HepG2 (cell line): ENCODE results near the gene EPB41. TPM values are rescaled to one million over a fixed set of nuclear protein-coding genes. Genes with fewer than 3 reads are reported as not detected.

Experiments used
- MED1 ChIP-seq: sonication (generic); formaldehyde crosslinking; IDR thresholded peaks from 2 replicates; pipeline ENCODE4 v1.4.0; 2020; ENCODE audit warnings: missing genetic modification reagents
- MEF2D ChIP-seq: sonication (generic); formaldehyde crosslinking; IDR thresholded peaks from 2 replicates; pipeline ENCODE4 v1.5.1; 2020; ENCODE audit warnings: mild to moderate bottlenecking, missing genetic modification reagents
- NR3C1 ChIP-seq: sonication (generic); formaldehyde crosslinking; IDR thresholded peaks from 2 replicates; pipeline ENCODE4 v1.4.0; 2020; ENCODE audit warnings: missing genetic modification reagents
- RFX5 ChIP-seq: IDR thresholded peaks from 2 replicates; pipeline ENCODE4 v1.6.1; 2011; ENCODE audit warnings: low read depth, low read length, improper control_type of control experiment
- SMARCE1 ChIP-seq: fragments of 450-650 bp; IDR thresholded peaks from 2 replicates; pipeline ENCODE4 v1.6.1; 2017; ENCODE audit warnings: borderline replicate concordance
- SRF ChIP-seq: IDR thresholded peaks from 2 replicates; pipeline ENCODE4 v1.6.1; 2011; ENCODE audit warnings: mild to moderate bottlenecking, low read depth, low read length, moderate library complexity
- ZBTB38 ChIP-seq: sonication (generic); formaldehyde crosslinking; IDR thresholded peaks from 2 replicates; pipeline ENCODE4 v1.5.1; 2020; ENCODE audit warnings: mild to moderate bottlenecking, missing genetic modification reagents
- ZNF34 ChIP-seq: sonication (generic); formaldehyde crosslinking; IDR thresholded peaks from 2 replicates; pipeline ENCODE4 v1.4.0; 2020; ENCODE audit warnings: mild to moderate bottlenecking, missing genetic modification reagents, borderline replicate concordance
- ZNF703 ChIP-seq: sonication (generic); formaldehyde crosslinking; IDR thresholded peaks from 2 replicates; pipeline ENCODE4 v1.5.1; 2020; ENCODE audit warnings: missing genetic modification reagents, mild to moderate bottlenecking, moderate library complexity, borderline replicate concordance
- polyA plus RNA-seq, 8 experiments: library from polyadenylated mRNA; depleted of rRNA in 3 of 8; stranded (reverse) in 7 of 8; unstranded in 1 of 8; fragments of >200 nt; fragmentation: Illumina TruSeq in 4 of 8; extraction: Trizol in 4 of 8; gene quantifications; 2 replicates each; pipeline versions ENCODE4 v1.2.1 to v1.2.3, GENCODE V29; 2011 to 2016; ENCODE audit warnings: low read depth in 4 of 8, missing spikeins in 1 of 8, mixed read lengths in 1 of 8; ENCODE audit not compliant: insufficient read depth in 1 of 8
- total RNA-seq, 5 experiments: library from RNA; depleted of rRNA; stranded (reverse); fragments of >200 nt; fragmentation: Illumina TruSeq; extraction: Trizol; gene quantifications; 2 replicates each; pipeline ENCODE4 v1.2.3, GENCODE V29; 2016; ENCODE audit warnings: low read depth in 1 of 5
- TF ChIP-seq, protein P1 (sequence below): sonication (generic); formaldehyde crosslinking; IDR thresholded peaks from 2 replicates; pipeline ENCODE4 v1.9.0; 2022; ENCODE audit warnings: low read depth, missing genetic modification reagents
- TF ChIP-seq, protein P2 (sequence below): sonication (generic); formaldehyde crosslinking; IDR thresholded peaks from 2 replicates; pipeline ENCODE4 v1.4.0; 2020; ENCODE audit warnings: missing genetic modification reagents
- TF ChIP-seq, protein P3 (sequence below): IDR thresholded peaks from 2 replicates; pipeline ENCODE4 v1.6.1; 2012; ENCODE audit warnings: low read depth, low read length, improper control_type of control experiment

The EPB41 gene
- total and polyA plus RNA-seq, 2 of the 13 experiments (the other 11 are each of a cell fraction or from before 2014, with no cell fraction given) = 34.5 to 46.7 TPM

DNA sequence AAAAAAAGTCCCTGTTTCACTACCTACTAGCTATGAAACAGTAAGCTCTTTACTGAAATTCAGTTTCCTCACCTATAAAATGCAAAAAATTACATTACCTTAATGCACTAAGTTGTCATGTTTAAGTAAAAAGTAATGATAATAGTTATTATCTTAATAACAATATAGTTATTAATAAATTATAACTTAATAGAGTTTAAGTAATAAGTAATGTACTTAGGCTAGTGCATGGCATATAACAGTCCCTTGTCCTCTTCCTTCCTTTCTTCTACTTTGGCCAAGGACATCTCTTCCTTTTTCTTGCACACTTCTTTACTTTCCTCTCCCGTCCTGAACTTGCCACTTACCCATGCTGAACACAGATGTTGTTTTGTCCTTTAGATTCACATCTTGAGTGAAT lies 200.3 kb downstream of the EPB41 start (continued):
- TF ChIP-seq, protein P1, sequence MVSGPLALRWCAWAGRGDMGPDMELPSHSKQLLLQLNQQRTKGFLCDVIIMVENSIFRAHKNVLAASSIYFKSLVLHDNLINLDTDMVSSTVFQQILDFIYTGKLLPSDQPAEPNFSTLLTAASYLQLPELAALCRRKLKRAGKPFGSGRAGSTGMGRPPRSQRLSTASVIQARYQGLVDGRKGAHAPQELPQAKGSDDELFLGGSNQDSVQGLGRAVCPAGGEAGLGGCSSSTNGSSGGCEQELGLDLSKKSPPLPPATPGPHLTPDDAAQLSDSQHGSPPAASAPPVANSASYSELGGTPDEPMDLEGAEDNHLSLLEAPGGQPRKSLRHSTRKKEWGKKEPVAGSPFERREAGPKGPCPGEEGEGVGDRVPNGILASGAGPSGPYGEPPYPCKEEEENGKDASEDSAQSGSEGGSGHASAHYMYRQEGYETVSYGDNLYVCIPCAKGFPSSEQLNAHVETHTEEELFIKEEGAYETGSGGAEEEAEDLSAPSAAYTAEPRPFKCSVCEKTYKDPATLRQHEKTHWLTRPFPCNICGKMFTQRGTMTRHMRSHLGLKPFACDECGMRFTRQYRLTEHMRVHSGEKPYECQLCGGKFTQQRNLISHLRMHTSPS (CRISPR knock-in tag) = no peak
- no peak for TF ChIP-seq MED1 (CRISPR knock-in tag)
- no peak for TF ChIP-seq ZBTB38 (CRISPR knock-in tag)
- TF ChIP-seq MEF2D (CRISPR knock-in tag) = no peak
- no peak for TF ChIP-seq SMARCE1
- TF ChIP-seq RFX5 = no peak
- TF ChIP-seq, protein P2, sequence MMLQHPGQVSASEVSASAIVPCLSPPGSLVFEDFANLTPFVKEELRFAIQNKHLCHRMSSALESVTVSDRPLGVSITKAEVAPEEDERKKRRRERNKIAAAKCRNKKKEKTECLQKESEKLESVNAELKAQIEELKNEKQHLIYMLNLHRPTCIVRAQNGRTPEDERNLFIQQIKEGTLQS (CRISPR knock-in tag) = no peak
- no peak for TF ChIP-seq ZNF703 (CRISPR knock-in tag)
- TF ChIP-seq ZNF34 (CRISPR knock-in tag) = no peak
- no peak for TF ChIP-seq SRF
- TF ChIP-seq, protein P3, sequence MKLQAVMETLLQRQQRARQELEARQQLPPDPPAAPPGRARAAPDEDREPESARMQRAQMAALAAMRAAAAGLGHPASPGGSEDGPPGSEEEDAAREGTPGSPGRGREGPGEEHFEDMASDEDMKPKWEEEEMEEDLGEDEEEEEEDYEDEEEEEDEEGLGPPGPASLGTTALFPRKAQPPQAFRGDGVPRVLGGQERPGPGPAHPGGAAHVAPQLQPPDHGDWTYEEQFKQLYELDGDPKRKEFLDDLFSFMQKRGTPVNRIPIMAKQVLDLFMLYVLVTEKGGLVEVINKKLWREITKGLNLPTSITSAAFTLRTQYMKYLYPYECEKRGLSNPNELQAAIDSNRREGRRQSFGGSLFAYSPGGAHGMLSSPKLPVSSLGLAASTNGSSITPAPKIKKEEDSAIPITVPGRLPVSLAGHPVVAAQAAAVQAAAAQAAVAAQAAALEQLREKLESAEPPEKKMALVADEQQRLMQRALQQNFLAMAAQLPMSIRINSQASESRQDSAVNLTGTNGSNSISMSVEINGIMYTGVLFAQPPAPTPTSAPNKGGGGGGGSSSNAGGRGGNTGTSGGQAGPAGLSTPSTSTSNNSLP = no peak
- no peak for TF ChIP-seq NR3C1
